HepG2 (cell line): ENCODE measurements around the gene ATOSB. TPM values are rescaled to one million over a fixed set of nuclear protein-coding genes. Genes with fewer than 3 reads are reported as not detected.

ENCODE experiments used
- ELF4 ChIP-seq: sonication (generic); formaldehyde crosslinking; IDR thresholded peaks from 2 replicates; pipeline ENCODE4 v1.5.0; 2020; ENCODE audit warnings: missing genetic modification reagents, mild to moderate bottlenecking, moderate library complexity, borderline replicate concordance
- MEIS1 ChIP-seq: sonication (generic); formaldehyde crosslinking; IDR thresholded peaks from 2 replicates; pipeline ENCODE4 v1.9.0; 2021; ENCODE audit warnings: mild to moderate bottlenecking, missing genetic modification reagents, moderate library complexity, borderline replicate concordance
- NFE2L1 ChIP-seq: sonication (generic); formaldehyde crosslinking; IDR thresholded peaks from 2 replicates; pipeline ENCODE4 v1.4.0; 2020; ENCODE audit warnings: missing genetic modification reagents, mild to moderate bottlenecking, borderline replicate concordance
- SP5 ChIP-seq: IDR thresholded peaks from 2 replicates; pipeline ENCODE4 v1.6.1; 2016; ENCODE audit warnings: low read depth, borderline replicate concordance
- SPEN ChIP-seq: sonication (generic); formaldehyde crosslinking; IDR thresholded peaks from 2 replicates; pipeline ENCODE4 v1.5.1; 2020; ENCODE audit warnings: low read depth, mild to moderate bottlenecking, missing genetic modification reagents
- TCF12 ChIP-seq, 2 experiments: fragments of 450-650 bp in 1 of 2; sonication (generic) in 1 of 2; formaldehyde crosslinking in 1 of 2; IDR thresholded peaks; 2 replicates each; pipeline versions ENCODE4 v1.6.1 to v1.8.0; 2017 to 2022; ENCODE audit warnings: antibody characterized with exemption in 1 of 2, mild to moderate bottlenecking in 1 of 2, missing genetic modification reagents in 1 of 2, moderate library complexity in 1 of 2
- TCF7 ChIP-seq: sonication (generic); IDR thresholded peaks from 2 replicates; pipeline ENCODE4 v1.6.1; 2016; ENCODE audit warnings: antibody characterized with exemption, low read depth
- THAP7 ChIP-seq: sonication (generic); formaldehyde crosslinking; IDR thresholded peaks from 2 replicates; pipeline ENCODE4 v1.8.1; 2023; ENCODE audit warnings: mild to moderate bottlenecking, missing genetic modification reagents
- WIZ ChIP-seq: sonication (generic); formaldehyde crosslinking; IDR thresholded peaks from 2 replicates; pipeline ENCODE4 v1.5.1; 2020; ENCODE audit warnings: mild to moderate bottlenecking, missing genetic modification reagents
- ZFX ChIP-seq: sonication (generic); formaldehyde crosslinking; IDR thresholded peaks from 2 replicates; pipeline ENCODE4 v1.4.0; 2020; ENCODE audit warnings: mild to moderate bottlenecking, low read depth, missing genetic modification reagents, moderate library complexity
- ZNF598 ChIP-seq: sonication (generic); formaldehyde crosslinking; IDR thresholded peaks from 2 replicates; pipeline ENCODE4 v1.5.1; 2020; ENCODE audit warnings: mild to moderate bottlenecking, missing genetic modification reagents, borderline replicate concordance
- ZNF780A ChIP-seq: sonication (generic); formaldehyde crosslinking; IDR thresholded peaks from 2 replicates; pipeline ENCODE4 v1.8.0; 2022; ENCODE audit warnings: mild to moderate bottlenecking, missing genetic modification reagents, moderate library complexity
- polyA plus RNA-seq, 8 experiments: library from polyadenylated mRNA; depleted of rRNA in 3 of 8; stranded (reverse) in 7 of 8; unstranded in 1 of 8; fragments of >200 nt; fragmentation: Illumina TruSeq in 4 of 8; extraction: Trizol in 4 of 8; gene quantifications; 2 replicates each; pipeline versions ENCODE4 v1.2.1 to v1.2.3, GENCODE V29; 2011 to 2016; ENCODE audit warnings: low read depth in 4 of 8, missing spikeins in 1 of 8, mixed read lengths in 1 of 8; ENCODE audit not compliant: insufficient read depth in 1 of 8
- total RNA-seq, 5 experiments: library from RNA; depleted of rRNA; stranded (reverse); fragments of >200 nt; fragmentation: Illumina TruSeq; extraction: Trizol; gene quantifications; 2 replicates each; pipeline ENCODE4 v1.2.3, GENCODE V29; 2016; ENCODE audit warnings: low read depth in 1 of 5
- TF ChIP-seq, protein P1 (sequence below): sonication (generic); formaldehyde crosslinking; IDR thresholded peaks from one replicate; pipeline ENCODE4 v1.5.1; 2020; ENCODE audit warnings: mild to moderate bottlenecking, missing genetic modification reagents; ENCODE audit errors: not compliant biosample characterization
- TF ChIP-seq, protein P2 (sequence below): sonication (generic); formaldehyde crosslinking; IDR thresholded peaks from 2 replicates; pipeline ENCODE4 v1.4.0; 2020; ENCODE audit warnings: mild to moderate bottlenecking, low read depth, missing genetic modification reagents
- TF ChIP-seq, protein P3 (sequence below): sonication (generic); formaldehyde crosslinking; IDR thresholded peaks from 2 replicates; pipeline ENCODE4 v1.5.0; 2020; ENCODE audit warnings: missing genetic modification reagents

ATOSB gene
- total and polyA plus RNA-seq, 2 of the 13 experiments (the other 11 are each of a cell fraction or from before 2014, with no cell fraction given) = 1.9 to 6.4 TPM

- TF ChIP-seq ELF4 (CRISPR knock-in tag) = no peak
- peak; percentile 94; the same call in 1 of the 2 replicates for TF ChIP-seq ZNF598 (CRISPR knock-in tag)
- TF ChIP-seq ZFX (CRISPR knock-in tag) = peak; percentile 70
- peak; percentile 71; the same call in 1 of the 2 replicates for TF ChIP-seq SP5 (CRISPR knock-in tag)
- TF ChIP-seq ZNF780A (CRISPR knock-in tag) = 0 out of 2 replicates have a peak, but pooled peaks have one; percentile 10
- peak; percentile 95; the same call in 1 of the 2 replicates for TF ChIP-seq THAP7 (CRISPR knock-in tag)
- no peak for TF ChIP-seq MEIS1 (CRISPR knock-in tag)
- no peak for TF ChIP-seq TCF7
- TF ChIP-seq, protein P1, sequence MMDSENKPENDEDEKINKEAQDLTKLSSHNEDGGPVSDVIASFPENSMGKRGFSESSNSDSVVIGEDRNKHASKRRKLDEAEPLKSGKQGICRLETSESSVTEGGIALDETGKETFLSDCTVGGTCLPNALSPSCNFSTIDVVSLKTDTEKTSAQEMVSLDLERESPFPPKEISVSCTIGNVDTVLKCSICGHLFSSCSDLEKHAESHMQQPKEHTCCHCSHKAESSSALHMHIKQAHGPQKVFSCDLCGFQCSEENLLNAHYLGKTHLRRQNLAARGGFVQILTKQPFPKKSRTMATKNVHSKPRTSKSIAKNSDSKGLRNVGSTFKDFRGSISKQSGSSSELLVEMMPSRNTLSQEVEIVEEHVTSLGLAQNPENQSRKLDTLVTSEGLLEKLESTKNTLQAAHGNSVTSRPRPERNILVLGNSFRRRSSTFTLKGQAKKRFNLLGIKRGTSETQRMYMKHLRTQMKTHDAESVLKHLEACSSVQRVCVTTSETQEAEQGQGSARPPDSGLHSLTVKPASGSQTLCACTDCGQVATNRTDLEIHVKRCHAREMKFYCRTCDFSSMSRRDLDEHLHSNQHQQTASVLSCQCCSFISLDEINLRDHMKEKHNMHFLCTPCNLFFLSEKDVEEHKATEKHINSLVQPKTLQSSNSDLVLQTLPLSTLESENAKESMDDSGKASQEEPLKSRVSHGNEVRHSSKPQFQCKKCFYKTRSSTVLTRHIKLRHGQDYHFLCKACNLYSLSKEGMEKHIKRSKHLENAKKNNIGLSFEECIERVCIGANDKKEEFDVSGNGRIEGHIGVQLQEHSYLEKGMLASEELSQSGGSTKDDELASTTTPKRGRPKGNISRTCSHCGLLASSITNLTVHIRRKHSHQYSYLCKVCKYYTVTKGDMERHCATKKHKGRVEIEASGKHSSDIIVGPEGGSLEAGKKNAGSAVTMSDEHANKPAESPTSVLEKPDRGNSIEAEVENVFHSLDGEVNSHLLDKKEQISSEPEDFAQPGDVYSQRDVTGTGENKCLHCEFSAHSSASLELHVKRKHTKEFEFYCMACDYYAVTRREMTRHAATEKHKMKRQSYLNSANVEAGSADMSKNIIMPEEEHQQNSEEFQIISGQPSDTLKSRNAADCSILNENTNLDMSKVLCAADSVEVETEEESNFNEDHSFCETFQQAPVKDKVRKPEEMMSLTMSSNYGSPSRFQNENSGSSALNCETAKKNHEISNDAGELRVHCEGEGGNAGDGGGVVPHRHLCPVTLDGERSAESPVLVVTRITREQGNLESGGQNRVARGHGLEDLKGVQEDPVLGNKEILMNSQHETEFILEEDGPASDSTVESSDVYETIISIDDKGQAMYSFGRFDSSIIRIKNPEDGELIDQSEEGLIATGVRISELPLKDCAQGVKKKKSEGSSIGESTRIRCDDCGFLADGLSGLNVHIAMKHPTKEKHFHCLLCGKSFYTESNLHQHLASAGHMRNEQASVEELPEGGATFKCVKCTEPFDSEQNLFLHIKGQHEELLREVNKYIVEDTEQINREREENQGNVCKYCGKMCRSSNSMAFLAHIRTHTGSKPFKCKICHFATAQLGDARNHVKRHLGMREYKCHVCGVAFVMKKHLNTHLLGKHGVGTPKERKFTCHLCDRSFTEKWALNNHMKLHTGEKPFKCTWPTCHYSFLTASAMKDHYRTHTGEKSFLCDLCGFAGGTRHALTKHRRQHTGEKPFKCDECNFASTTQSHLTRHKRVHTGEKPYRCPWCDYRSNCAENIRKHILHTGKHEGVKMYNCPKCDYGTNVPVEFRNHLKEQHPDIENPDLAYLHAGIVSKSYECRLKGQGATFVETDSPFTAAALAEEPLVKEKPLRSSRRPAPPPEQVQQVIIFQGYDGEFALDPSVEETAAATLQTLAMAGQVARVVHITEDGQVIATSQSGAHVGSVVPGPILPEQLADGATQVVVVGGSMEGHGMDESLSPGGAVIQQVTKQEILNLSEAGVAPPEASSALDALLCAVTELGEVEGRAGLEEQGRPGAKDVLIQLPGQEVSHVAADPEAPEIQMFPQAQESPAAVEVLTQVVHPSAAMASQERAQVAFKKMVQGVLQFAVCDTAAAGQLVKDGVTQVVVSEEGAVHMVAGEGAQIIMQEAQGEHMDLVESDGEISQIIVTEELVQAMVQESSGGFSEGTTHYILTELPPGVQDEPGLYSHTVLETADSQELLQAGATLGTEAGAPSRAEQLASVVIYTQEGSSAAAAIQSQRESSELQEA = peak; percentile 44
- peak; percentile 50; the same call in 1 of the 2 replicates for TF ChIP-seq SPEN (CRISPR knock-in tag)
- TF ChIP-seq, protein P2, sequence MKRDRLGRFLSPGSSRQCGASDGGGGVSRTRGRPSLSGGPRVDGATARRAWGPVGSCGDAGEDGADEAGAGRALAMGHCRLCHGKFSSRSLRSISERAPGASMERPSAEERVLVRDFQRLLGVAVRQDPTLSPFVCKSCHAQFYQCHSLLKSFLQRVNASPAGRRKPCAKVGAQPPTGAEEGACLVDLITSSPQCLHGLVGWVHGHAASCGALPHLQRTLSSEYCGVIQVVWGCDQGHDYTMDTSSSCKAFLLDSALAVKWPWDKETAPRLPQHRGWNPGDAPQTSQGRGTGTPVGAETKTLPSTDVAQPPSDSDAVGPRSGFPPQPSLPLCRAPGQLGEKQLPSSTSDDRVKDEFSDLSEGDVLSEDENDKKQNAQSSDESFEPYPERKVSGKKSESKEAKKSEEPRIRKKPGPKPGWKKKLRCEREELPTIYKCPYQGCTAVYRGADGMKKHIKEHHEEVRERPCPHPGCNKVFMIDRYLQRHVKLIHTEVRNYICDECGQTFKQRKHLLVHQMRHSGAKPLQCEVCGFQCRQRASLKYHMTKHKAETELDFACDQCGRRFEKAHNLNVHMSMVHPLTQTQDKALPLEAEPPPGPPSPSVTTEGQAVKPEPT = no peak
- TF ChIP-seq NFE2L1 (CRISPR knock-in tag) = no peak; the same call in 1 of the 2 replicates
- TF ChIP-seq, protein P3, sequence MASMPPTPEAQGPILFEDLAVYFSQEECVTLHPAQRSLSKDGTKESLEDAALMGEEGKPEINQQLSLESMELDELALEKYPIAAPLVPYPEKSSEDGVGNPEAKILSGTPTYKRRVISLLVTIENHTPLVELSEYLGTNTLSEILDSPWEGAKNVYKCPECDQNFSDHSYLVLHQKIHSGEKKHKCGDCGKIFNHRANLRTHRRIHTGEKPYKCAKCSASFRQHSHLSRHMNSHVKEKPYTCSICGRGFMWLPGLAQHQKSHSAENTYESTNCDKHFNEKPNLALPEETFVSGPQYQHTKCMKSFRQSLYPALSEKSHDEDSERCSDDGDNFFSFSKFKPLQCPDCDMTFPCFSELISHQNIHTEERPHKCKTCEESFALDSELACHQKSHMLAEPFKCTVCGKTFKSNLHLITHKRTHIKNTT (CRISPR knock-in tag) = no peak
- TF ChIP-seq TCF12 (IDR thresholded peaks at IDR 0.05) = no peak
- TF ChIP-seq TCF12 (CRISPR knock-in tag; IDR thresholded peaks at IDR 0.05) = 0 out of 2 replicates have a peak, but pooled peaks have one; percentile 43
- no peak for TF ChIP-seq WIZ (CRISPR knock-in tag)
Observed at GRCh38 chr9:35161713-35162604, 46.3 kb upstream of the ATOSB start, which contains the start of gene UNC13B (continued).
